HG03066 (cell line): ENCODE measurements around the gene GP1BA.
A peak's percentile ranks its signal among the peaks of the same experiment; 100 is the strongest.
"Not testable (repeated sequence)": the region's sequence is repeated elsewhere in the genome, so short reads cannot be mapped to it uniquely, and the experiment has no call there.

Experiments used
- ATAC-seq: cut with Tn5 transposase; IDR thresholded peaks from one replicate; pipeline ENCODE4 v1.9.1; 2021; ENCODE audit warnings: low read depth; ENCODE audit not compliant: unreplicated experiment

GP1BA gene

GRCh38 chr17:4901108-4901647 lies 30.9 kb upstream of the GP1BA start:
- ATAC-seq, result no peak

DNA sequence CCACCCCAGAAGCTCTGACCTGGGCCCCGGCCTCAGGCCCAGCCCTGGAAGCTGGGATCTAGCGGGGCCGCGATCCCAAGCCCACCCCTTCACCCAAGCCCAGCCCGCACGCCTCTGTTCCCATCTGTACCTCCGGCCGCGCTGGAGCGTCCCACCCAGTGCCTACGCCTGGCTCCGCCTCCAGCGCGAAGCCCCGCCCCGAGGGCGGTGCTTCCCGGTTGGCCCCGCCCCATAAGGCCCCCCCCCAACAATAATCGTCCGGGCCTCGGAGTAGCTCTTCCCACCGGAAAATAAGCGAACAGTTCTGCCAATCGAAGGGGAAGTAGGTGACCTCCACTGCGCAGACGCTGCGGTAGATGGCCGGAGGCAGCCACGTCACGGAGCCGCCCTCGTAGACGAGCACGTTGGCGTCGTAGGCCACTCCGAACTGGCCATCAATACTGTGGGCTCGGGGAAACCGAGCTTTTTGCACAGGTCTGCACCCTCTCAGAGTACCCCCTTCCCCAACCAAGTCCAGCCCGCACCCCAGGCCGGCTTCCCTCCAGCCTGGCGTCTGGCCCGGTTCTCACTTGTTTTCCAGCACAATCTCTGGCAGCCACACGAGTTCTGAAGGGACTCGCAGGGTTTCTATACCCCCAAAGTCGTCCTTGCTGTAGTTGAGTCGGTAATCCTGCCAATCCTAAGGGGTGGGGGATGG lies 30.3 kb upstream of the GP1BA start:
- no peak for ATAC-seq

DNA sequence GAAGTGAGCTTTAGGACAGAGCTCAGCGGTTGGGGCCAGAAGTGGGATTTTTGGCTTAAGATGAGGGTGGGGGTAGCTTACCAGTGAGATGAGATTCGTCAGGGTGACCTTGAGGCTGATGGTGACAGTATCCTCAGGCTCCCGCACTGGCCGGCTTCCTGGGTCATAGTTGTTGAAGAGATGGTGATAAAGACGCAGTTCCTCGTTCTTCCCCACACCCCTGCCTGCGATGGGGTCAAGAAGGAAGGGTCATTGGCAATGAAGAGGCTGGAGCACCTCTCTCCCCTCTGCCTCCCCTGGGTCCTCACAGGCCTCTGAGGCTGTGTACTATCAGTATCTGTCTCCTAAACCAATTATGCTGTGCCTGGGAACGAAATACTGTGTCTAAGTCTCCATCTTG lies 29.5 kb upstream of the GP1BA start:
- no peak for ATAC-seq

DNA sequence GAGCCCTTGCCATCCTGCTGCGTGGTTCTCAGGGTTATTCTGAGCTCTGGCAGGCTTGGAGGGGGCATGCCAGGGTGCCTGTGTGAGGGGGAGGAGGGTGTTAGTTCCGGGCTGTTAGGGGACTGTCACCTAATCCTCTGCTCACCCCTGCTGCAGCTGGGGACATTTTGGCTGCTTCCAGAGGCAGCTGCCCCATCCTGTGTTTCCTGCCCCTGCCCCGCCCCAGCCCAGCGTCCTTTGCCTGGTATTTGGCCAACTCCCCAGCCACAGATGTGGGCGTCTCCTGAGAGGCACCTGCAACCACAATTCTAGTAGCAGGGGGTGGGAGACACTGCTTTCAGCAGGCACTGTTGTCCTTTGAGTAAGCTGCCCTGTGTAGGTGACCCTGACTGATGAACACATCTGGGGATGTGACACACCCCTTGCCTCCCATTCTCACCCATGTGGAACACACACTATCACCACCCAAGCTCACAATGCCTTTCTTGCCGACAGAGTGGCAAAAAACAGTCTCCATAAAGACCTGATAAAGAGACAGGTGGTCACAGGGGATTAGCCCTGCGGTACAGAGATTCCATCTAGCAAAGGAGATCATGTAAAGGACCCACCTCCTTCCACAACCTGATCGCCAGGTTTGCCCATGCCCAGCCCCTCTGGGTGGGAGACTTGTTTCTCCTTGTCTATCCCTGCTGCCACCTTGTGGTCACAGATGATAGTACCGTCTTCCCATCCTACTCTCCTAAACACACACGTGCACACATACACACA lies 28.8 kb upstream of the GP1BA start, which contains the start of gene CHRNE:
Gene CHRNE, minus strand, starts transcription at position 48 of the 768 bp plus-strand sequence. Its CDS starts 35 bp downstream, at position 13.
- ATAC-seq, result no peak

DNA sequence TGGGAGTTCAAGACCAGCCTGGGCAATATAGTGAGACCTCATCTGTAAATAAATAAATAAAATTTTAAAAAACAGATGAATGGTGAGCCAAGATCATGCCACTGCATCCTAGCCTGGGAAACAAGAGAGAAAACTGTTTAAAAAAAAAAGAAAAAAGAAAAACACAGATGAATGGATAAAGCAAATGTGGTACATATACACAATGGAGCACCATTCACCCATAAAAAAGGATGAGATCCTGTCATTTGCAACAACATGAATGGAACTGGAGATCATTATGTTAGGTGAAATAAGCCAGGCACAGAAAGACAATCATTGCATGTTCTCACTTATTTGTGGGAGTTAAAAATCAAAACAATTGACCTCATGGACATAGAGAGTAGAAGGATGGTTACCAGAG lies 25.4 kb upstream of the GP1BA start:
- not testable (repeated sequence) for ATAC-seq

DNA sequence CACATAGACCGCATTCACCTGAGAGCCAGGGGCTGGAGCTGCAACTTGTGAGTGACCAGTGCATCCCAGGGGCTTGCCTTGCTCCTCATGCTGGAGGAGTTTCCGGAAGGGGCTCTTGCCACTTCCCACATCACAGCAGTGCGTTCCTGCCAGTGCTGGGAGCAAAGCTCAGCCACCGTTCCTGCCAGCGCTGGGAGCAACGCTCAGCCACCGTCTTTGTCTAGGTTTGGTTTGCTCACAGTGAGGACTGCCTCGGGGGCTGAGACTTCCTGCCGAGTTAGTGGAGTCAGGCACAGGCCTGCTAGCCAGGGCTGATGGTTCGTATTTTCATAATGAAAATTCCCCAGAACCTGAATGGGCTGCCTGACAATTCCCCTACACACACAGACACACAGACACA lies 23.8 kb upstream of the GP1BA start:
- ATAC-seq, result no peak

GRCh38 chr17:4908711-4909496 lies 23.2 kb upstream of the GP1BA start:
- no peak for ATAC-seq

DNA sequence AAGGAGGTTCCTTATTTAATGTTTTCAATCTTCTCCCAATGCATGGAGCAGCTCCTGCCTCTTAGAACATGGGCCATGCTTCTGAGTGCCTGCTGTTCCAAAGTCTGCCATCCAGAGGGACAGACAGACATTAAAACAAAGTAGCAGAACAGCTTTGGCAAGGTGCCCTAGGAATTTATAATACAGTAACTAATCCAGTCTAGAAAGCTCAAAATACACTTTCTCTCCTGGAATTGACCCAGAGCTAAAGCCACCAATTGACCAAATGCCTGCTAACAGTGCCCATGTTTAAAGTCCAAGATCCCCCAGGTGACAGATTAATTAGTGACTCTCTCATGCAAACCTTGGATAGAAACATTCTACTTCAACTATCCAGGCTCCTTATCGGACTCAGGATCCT lies 18.1 kb upstream of the GP1BA start:
- no peak for ATAC-seq

DNA sequence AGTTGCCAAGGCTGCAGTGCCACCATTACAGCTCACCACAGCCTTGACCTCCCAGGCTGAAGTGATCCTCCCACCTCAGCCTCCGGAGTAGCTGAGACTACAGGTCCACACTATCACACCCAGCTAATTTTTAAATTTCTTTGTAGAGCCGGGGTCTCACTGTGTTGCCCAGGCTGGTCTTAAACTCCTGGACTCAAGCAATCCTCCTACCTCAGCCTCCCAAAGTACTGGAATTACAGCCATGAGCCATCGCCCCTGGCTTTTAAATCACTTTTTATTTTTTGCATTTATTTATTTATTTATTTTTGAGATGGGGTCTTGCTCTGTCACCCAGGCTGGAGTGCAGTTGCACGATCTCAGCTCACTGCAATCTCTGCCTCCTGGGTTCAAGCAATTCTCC lies 17.5 kb upstream of the GP1BA start:
- ATAC-seq, result not testable (repeated sequence)

DNA sequence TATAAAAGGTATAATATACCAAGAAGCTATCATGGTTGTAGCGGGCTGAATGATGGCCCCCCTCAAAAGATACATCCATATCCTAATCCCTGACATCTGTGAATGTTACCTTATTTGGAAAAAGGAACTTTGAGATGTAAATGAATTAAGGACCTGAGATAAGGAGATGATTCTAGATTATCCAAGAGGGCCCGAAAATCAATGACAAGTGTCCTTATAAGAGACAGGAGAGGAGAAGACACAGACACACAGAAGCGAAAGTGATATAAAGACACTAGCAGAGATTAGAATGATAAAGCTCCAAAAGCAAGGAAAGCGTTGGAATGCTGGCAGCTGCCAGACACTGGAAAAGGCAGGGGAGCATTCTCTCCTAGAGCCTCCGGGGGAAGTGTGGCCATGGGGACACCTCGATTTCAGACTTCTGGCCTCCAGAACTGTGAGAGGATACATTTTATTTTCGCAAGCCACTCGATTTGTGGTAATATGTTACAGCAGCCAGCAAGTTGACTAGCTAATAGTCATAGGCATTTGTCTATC lies 12.5 kb upstream of the GP1BA start:
- ATAC-seq, result no peak

DNA sequence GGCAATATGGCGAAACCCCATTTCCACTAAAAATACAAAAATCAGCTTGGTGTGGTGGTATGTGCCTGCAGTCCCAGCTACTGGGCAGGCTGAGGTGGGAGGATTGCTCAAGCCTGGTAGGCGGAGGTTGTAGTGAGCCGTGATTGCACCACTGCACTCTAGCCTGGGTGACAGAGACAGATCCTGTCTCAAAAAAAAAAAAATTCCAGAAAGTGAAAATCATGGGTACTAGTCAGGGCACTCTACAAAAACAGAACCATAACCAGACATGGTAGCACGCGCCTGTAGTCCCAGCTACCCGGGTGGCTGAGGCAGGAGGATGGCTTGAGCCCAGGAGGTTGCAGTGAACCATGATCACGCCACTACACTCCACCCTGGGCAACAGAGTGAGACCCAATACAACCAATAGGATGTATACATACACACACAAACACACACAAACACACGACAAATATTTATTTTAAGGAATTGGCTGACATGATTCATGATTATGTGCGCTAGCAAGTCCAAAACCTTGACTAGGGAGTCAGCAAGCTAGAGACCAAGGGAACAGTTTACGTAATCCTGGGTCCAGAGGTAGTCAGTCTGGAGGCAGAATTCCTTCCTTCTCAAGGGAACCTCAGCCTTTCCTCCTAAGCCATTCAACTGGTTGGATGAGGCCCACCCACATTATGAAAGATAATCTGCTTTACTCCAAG lies 11.6 kb upstream of the GP1BA start:
- no peak for ATAC-seq

DNA sequence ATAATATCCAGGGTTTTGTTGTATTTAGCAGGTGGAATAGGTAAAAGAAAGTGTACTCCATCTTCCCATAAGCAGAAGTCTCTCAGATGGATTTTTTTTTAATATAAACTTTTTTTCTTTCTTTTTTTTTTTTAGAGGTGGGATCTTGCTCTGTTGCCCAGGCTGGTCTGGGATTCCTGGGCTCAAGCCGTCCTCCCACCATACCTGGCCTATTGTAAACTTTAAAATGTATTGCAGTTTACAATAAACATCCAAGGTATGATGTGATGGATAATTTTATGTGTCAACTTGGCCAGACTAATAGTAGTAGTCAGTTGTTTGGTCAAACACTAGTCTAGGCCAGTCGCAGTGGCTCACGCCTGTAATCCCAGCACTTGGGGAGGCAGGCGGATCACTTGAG lies 10.8 kb upstream of the GP1BA start:
- no peak for ATAC-seq

GRCh38 chr17:4926577-4927335 lies 5.3 kb upstream of the GP1BA start:
- not testable (repeated sequence) for ATAC-seq

GRCh38 chr17:4928881-4929280 lies 3.2 kb upstream of the GP1BA start:
- no peak for ATAC-seq

- no peak for ATAC-seq
These were observed 679 bp downstream of the GP1BA start for GRCh38 chr17:4932756-4933155.

DNA sequence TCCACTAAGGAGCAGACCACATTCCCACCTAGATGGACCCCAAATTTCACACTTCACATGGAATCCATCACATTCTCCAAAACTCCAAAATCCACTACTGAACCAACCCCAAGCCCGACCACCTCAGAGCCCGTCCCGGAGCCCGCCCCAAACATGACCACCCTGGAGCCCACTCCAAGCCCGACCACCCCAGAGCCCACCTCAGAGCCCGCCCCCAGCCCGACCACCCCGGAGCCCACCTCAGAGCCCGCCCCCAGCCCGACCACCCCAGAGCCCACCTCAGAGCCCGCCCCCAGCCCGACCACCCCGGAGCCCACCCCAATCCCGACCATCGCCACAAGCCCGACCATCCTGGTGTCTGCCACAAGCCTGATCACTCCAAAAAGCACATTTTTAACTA lies 1.6 kb downstream of the GP1BA start:
- ATAC-seq, result no peak

DNA sequence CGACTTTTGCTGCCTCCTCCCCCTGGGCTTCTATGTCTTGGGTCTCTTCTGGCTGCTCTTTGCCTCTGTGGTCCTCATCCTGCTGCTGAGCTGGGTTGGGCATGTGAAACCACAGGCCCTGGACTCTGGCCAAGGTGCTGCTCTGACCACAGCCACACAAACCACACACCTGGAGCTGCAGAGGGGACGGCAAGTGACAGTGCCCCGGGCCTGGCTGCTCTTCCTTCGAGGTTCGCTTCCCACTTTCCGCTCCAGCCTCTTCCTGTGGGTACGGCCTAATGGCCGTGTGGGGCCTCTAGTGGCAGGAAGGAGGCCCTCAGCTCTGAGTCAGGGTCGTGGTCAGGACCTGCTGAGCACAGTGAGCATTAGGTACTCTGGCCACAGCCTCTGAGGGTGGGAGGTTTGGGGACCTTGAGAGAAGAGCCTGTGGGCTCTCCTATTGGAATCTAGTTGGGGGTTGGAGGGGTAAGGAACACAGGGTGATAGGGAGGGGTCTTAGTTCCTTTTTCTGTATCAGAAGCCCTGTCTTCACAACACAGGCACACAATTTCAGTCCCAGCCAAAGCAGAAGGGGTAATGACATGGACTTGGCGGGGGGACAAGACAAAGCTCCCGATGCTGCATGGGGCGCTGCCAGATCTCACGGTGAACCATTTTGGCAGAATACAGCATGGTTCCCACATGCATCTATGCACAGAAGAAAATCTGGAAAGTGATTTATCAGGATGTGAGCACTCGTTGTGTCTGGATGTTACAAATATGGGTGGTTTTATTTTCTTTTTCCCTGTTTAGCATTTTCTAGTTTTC lies 2.3 kb downstream of the GP1BA start:
- peak; percentile 56 for ATAC-seq

DNA sequence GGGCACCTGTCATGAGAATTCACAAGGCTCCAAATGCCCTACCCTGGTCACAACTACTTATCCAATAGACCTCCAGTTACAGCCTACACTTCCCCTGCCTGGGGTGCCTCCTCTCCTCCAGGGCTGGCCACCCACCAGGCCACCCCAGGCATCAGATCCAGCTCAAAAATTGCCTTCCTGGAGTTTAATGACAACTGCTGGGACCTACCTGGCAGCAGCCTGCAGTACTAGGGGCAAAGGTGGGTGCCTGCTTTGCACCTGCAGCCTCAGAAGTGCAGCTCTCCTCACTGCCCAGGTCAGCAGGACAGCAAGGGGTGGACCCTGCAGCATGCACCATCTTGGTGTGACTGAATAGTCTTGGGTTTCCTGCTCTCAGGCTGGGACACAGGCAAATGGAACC lies 3.6 kb downstream of the GP1BA start:
- ATAC-seq, result no peak

- no peak for ATAC-seq
These were observed 4.4 kb downstream of the GP1BA start for GRCh38 chr17:4936436-4936835.
